Fibroblast of lung (primary cell): ENCODE data around the gene TAS2R41. TPM values are rescaled to one million over a fixed set of nuclear protein-coding genes. Genes with fewer than 3 reads are reported as not detected.

Experiments
- DNase-seq, 2 donors: peaks; one replicate each; pipeline versions ENCODE4 v3.0.0 to v3.0.0-alpha.2; 2010; ENCODE audit warnings: low read depth in 2 of 2
- H2AFZ ChIP-seq: 2 replicates; pipeline ENCODE4 v1.5.1; 2012; ENCODE audit warnings: low read length, control low read depth, inconsistent platforms
- H3K27ac ChIP-seq: 2 replicates; pipeline ENCODE4 v1.5.1; 2011; ENCODE audit warnings: low read length, control low read depth; ENCODE audit not compliant: insufficient read depth
- H3K27me3 ChIP-seq: 2 replicates; pipeline ENCODE4 v1.5.1; 2011; ENCODE audit warnings: mild to moderate bottlenecking, low read length; ENCODE audit not compliant: control insufficient read depth, insufficient read depth
- H3K36me3 ChIP-seq: 2 replicates; pipeline ENCODE4 v1.5.1; 2011; ENCODE audit warnings: low read length; ENCODE audit not compliant: control insufficient read depth, insufficient read depth
- H3K4me1 ChIP-seq: 2 replicates; pipeline ENCODE4 v1.5.1; 2011; ENCODE audit warnings: low read length; ENCODE audit not compliant: control insufficient read depth, insufficient read depth; ENCODE audit errors: extremely low read depth
- H3K4me2 ChIP-seq: 2 replicates; pipeline ENCODE4 v1.5.1; 2011; ENCODE audit warnings: low read length, control low read depth; ENCODE audit not compliant: insufficient read depth; ENCODE audit errors: extremely low read depth
- H3K4me3 ChIP-seq, 4 experiments: fragments of 200-600 bp in 1 of 4; sonication (generic) in 1 of 4; replicated peaks in 1 of 4; 2 replicates each; pipeline ENCODE4 v1.5.1; 2011 to 2016; ENCODE audit warnings: low read length in 4 of 4, low read depth in 3 of 4, mild to moderate bottlenecking in 3 of 4, control low read depth in 2 of 4, inconsistent platforms in 1 of 4, mixed read lengths in 1 of 4; ENCODE audit not compliant: insufficient read depth in 1 of 4; ENCODE audit errors: control extremely low read depth in 1 of 4
- H3K79me2 ChIP-seq: 2 replicates; pipeline ENCODE4 v1.5.1; 2012; ENCODE audit warnings: mild to moderate bottlenecking, low read length, inconsistent platforms; ENCODE audit not compliant: control insufficient read depth, insufficient read depth
- H3K9ac ChIP-seq: 2 replicates; pipeline ENCODE4 v1.5.1; 2011; ENCODE audit warnings: mild to moderate bottlenecking, low read length, control low read depth; ENCODE audit not compliant: insufficient read depth
- H3K9me3 ChIP-seq: 2 replicates; pipeline ENCODE4 v1.5.1; 2012; ENCODE audit warnings: low read depth, low read length; ENCODE audit not compliant: control insufficient read depth, insufficient read depth
- H4K20me1 ChIP-seq: 2 replicates; pipeline ENCODE4 v1.5.1; 2011; ENCODE audit warnings: low read length; ENCODE audit not compliant: control insufficient read depth, insufficient read depth; ENCODE audit errors: extremely low read depth
- EZH2 ChIP-seq: IDR thresholded peaks from 2 replicates; pipeline ENCODE4 v1.5.1; 2012; ENCODE audit warnings: low read length, control low read depth, mild to moderate bottlenecking; ENCODE audit errors: missing control alignments
- polyA plus RNA-seq, 2 donors: library from polyadenylated mRNA; depleted of rRNA in 1 of 2; stranded (reverse) in 1 of 2; unstranded in 1 of 2; fragments of >200 nt; gene quantifications; 2 replicates each; pipeline ENCODE4 v1.2.1, GENCODE V29; 2011 to 2012; ENCODE audit warnings: missing spikeins in 1 of 2
- total RNA-seq: library from RNA; depleted of rRNA; stranded (reverse); fragments of >200 nt; gene quantifications from 2 replicates; pipeline ENCODE4 v1.2.1, GENCODE V29; 2014
- TF ChIP-seq, protein P1 (sequence below), 2 donors: IDR thresholded peaks in 1 of 2; conservative IDR thresholded peaks in 1 of 2; 1 replicate in 1 of 2; 2 replicates in 1 of 2; pipeline ENCODE4 v1.5.1; 2011 to 2012; ENCODE audit warnings: low read length in 2 of 2, control low read depth in 1 of 2, inconsistent platforms in 1 of 2, low read depth in 1 of 2, mild to moderate bottlenecking in 1 of 2

Gene TAS2R41
- total and polyA plus RNA-seq, 2 donors (not counting 1 experiment from before 2014, with no cell fraction given) = not detected

DNA sequence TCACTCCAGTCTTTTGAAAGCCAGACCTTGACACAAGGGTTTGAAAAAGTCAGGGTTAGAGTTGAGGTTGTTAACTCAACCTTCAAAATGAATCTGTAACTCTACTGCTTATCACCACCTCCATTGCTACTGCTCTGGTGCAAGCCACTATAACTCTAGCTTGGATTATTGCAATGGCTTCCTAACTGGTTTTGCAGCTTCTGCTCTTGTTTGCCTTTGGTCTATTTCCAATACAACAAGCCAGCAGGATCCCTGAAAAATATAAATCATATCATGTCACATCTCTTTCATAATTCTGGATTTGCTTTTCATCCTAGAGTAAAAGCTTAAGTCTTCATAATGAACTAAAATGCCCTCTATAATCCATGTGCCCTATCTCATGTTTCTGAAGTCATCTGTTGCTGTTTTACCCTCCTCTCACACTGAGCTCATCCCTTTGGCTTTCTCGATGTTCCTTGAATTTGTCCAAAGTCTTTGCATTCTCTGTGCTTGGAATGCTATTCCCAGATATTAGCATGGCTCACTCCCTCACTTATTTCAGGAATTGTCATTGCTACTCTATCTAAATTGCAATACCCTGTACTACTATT is 23.5 kb upstream of the TAS2R41 start:
- Histone ChIP-seq H3K4me1 (peaks cover 13% of the 10 kb centered on the region), H3K27me3 (no peaks in the 10 kb centered on the region), H4K20me1 (no peaks in the 10 kb centered on the region), H3K4me3 (no peak overlapping the region), H3K4me2 (no peak overlapping the region), H3K36me3 (no peaks in the 10 kb centered on the region), H3K79me2 (no peaks in the 10 kb centered on the region), H3K9me3 (no peaks in the 10 kb centered on the region), H3K9ac (no peak overlapping the region), H3K27ac (no peak overlapping the region), H2AFZ (no peak overlapping the region)
- peak in 1 of 2 donors; percentile 3 for DNase-seq
- no peak for TF ChIP-seq EZH2
- TF ChIP-seq, protein P1, sequence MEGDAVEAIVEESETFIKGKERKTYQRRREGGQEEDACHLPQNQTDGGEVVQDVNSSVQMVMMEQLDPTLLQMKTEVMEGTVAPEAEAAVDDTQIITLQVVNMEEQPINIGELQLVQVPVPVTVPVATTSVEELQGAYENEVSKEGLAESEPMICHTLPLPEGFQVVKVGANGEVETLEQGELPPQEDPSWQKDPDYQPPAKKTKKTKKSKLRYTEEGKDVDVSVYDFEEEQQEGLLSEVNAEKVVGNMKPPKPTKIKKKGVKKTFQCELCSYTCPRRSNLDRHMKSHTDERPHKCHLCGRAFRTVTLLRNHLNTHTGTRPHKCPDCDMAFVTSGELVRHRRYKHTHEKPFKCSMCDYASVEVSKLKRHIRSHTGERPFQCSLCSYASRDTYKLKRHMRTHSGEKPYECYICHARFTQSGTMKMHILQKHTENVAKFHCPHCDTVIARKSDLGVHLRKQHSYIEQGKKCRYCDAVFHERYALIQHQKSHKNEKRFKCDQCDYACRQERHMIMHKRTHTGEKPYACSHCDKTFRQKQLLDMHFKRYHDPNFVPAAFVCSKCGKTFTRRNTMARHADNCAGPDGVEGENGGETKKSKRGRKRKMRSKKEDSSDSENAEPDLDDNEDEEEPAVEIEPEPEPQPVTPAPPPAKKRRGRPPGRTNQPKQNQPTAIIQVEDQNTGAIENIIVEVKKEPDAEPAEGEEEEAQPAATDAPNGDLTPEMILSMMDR (conservative IDR thresholded peaks at IDR 0.05 in 1 of 2, IDR thresholded peaks at IDR 0.05 in 1 of 2; ENCODE audit: low read depth in 1 of 2, low read length in 2 of 2) = no peak

DNA sequence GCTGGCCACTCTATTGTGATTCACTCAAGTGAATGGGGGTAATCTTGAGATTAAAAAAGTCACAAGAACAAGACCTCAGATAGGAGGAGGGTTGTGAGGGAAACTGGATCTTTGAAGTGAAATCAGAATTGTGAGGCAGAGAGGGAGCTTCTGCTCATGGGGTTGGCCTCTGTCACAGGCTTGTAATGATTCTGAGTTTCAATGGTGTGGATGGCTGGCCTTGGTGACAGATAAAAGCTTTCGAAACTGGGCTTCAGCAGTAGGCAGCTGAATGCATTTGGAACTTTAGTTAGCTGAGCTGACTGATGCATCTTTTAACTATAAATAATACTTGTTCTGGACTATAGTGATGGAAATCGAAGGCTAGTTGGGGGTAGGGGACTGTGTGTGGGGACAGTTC is 22.2 kb upstream of the TAS2R41 start:
- H3K9me3 ChIP-seq = no peaks in the 10 kb centered on the region
- no peak overlapping the region for H3K4me2 ChIP-seq
- H2AFZ ChIP-seq = no peak overlapping the region
- no peak overlapping the region for H3K4me3 ChIP-seq
- no peak overlapping the region for H3K9ac ChIP-seq
- no peak for DNase-seq
- TF ChIP-seq, protein P1 (conservative IDR thresholded peaks at IDR 0.05 in 1 of 2, IDR thresholded peaks at IDR 0.05 in 1 of 2; ENCODE audit: low read depth in 1 of 2, low read length in 2 of 2) = no peak
- no peak for TF ChIP-seq EZH2
- H3K36me3 ChIP-seq = no peaks in the 10 kb centered on the region
- H3K79me2 ChIP-seq = no peaks in the 10 kb centered on the region
- H3K27ac ChIP-seq = no peak overlapping the region
- no peaks in the 10 kb centered on the region for H3K27me3 ChIP-seq
- H3K4me1 ChIP-seq = peaks cover 13% of the 10 kb centered on the region
- no peaks in the 10 kb centered on the region for H4K20me1 ChIP-seq

DNA sequence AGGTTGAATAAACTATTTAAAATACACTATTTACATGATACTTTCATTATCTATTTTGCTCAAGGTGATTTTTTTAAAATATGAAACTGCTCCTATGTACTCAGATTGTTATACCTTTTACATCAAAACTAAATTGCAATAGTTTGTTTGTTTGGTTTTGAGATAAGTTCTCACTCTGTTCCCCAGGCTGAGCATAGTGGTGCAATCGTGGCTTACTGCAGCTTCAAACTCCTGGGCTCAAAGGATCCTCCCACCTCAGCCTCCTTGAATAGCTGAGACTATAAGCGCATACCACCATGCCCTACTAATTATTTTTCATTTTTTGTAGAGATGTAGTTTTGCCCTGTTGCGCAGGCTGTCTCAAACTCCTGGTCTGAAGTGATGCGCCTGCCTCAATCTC is 21.7 kb upstream of the TAS2R41 start:
- Histone ChIP-seq H3K4me3 (no peak overlapping the region), H3K4me1 (peaks cover 13% of the 10 kb centered on the region), H4K20me1 (no peaks in the 10 kb centered on the region), H3K27me3 (no peaks in the 10 kb centered on the region), H2AFZ (no peak overlapping the region), H3K79me2 (no peaks in the 10 kb centered on the region), H3K9me3 (no peaks in the 10 kb centered on the region), H3K9ac (no peak overlapping the region), H3K36me3 (no peaks in the 10 kb centered on the region), H3K27ac (peak overlapping the region; percentile 9), H3K4me2 (no peak overlapping the region)
- DNase-seq = no peak
- TF ChIP-seq, protein P1 (conservative IDR thresholded peaks at IDR 0.05 in 1 of 2, IDR thresholded peaks at IDR 0.05 in 1 of 2; ENCODE audit: low read depth in 1 of 2, low read length in 2 of 2) = no peak
- no peak for TF ChIP-seq EZH2
